ENCODE results near the gene BRD9.
"Not testable (repeated sequence)": the region's sequence is repeated elsewhere in the genome, so short reads cannot be mapped to it uniquely, and the experiment has no call there.

BRD9 gene

DNA sequence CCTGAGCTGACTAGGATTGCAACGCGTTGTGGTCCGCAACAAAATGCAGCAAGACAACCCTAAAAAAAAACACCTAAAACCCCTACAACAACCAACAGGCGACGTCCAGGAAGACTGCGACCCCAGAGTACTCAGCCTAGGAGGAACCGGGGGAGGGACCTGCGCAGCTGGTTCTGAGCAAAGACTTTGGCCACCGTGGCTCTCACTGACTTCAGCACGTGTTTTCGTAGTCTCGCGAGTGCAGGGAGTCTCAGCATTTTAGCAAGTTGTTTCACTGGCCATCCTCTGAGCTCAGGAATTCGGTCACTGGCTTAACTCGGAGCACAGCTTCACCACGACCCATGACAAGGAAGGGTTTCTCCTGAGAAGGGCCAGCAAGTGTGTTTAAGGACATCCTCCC, 33.2 kb downstream of the BRD9 start:
- no peak for DNase-seq (ENCODE audit: extremely low read depth, low read depth)
- TF ChIP-seq CTCF (IDR thresholded peaks at IDR 0.05; ENCODE audit: low read depth, low read length): no peak

DNA sequence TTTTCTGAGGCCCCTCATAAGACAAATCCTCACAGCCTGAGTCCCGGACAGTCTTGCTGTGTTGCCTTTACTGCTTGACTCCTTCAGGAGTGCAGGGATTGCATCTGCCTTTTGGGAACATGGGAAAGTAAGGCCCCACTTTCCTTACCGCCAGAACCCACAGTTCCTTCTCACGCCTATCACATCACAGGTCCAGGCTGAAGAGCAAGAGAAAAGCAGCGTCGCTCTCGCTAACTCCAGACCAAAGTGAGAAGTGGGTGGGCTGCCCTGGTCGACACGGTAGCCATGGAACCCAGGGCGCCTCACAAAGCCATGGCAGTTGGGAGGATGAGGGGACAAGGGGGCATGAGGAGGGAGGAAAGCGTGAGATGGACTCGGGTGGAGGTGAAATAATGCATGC, 33.9 kb downstream of the BRD9 start:
- no peak for TF ChIP-seq CTCF (IDR thresholded peaks at IDR 0.05; ENCODE audit: low read depth, low read length)
- DNase-seq (ENCODE audit: extremely low read depth, low read depth): no peak

- no peak for DNase-seq (ENCODE audit: extremely low read depth, low read depth)
- TF ChIP-seq CTCF (IDR thresholded peaks at IDR 0.05; ENCODE audit: low read depth, low read length): no peak
Observed at GRCh38 chr5:856531-857425, 35.8 kb downstream of the BRD9 start.

DNA sequence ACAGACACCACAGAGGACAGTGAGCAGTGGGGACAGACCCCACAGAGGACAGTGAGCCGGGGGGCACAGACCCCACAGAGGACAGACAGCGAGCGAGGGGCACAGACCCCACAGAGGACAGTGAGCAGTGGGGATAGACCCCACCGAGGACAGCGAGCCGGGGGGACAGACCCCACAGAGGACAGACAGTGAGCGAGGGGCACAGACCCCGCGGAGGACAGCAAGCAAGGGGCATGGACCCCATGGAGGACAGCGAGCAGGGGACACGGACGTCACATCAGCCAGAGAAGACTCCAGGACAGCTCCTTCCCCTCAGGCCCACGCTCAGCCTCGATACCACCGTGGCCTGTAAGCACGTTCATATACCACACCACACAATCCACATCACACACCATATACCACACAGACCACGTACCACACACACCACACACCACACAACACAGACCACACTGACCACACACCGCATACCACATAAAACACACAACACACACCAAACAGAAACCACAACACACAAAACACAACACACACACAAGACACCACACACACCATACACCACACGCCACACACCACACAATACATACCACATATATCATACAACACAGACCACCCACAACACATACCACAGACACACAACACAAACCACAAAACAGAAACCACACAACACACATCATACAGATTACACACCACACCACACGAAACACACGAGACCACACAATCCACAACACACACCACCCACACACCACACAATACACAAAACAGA, 36.6 kb downstream of the BRD9 start:
- no peak for DNase-seq (ENCODE audit: extremely low read depth, low read depth)
- TF ChIP-seq CTCF (IDR thresholded peaks at IDR 0.05; ENCODE audit: low read depth, low read length): no peak

DNA sequence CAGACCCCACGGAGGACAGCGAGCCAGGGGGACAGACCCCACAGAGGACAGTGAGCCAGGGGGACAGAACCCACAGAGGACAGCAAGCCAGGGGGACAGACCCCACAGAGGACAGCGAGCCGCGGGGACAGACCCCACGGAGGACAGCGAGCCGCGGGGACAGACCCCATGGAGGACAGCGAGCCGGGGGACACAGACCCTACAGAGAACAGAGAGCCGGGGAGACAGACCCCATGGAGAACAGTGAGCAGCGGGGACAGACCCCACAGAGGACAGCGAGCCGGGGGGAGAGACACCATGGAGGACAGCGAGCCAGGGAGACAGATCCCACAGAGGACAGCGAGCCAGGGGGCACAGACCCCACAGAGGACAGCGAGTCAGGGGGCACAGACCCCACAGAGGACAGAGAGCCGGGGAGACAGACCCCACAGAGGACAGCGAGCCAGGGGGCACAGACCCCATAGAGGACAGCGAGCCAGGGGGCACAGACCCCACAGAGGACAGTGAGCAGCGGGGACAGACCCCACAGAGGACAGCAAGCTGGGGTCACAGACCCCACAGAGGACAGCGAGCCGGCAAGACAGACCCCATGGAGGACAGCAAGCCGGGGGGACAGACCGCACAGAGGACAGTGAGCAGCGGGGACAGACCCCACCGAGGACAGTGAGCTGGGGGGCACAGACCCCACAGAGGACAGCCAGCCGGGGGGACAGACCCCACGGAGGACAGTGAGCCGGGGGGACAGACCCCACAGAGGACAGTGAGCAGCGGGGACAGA, 37.4 kb downstream of the BRD9 start:
- no peak for TF ChIP-seq CTCF (IDR thresholded peaks at IDR 0.05; ENCODE audit: low read depth, low read length)
- no peak for DNase-seq (ENCODE audit: extremely low read depth, low read depth)

GRCh38 chr5:854217-854616, 38.4 kb downstream of the BRD9 start:
- no peak for DNase-seq (ENCODE audit: extremely low read depth, low read depth)
- no peak for TF ChIP-seq CTCF (IDR thresholded peaks at IDR 0.05; ENCODE audit: low read depth, low read length)

DNA sequence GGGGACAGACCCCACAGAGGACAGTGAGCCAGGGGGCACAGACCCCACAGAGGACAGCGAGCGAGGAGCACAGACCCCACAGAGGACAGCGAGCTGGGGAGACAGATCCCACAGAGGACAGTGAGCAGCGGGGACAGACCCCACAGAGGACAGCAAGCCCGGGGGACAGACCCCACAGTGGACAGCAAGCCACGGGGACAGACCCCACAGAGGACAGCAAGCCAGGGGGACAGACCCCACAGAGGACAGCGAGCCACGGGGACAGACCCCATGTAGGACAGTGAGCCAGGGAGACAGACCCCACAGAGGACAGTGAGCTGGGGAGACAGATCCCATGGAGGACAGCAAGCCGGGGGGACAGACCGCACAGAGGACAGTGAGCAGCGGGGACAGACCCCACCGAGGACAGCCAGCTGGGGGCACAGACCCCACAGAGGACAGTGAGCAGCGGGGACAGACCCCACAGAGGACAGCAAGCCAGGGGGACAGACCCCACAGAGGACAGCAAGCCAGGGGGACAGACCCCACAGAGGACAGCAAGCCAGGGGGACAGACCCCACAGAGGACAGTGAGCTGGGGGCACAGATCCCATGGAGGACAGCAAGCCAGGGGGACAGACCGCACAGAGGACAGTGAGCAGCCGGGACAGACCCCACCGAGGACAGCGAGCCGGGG, 39.0 kb downstream of the BRD9 start:
- DNase-seq (ENCODE audit: extremely low read depth, low read depth): not testable (repeated sequence)
